Mucosa of descending colon (tissue), 3 donors: ENCODE results near the gene FGF1. TPM values are rescaled to one million over a fixed set of nuclear protein-coding genes. Genes with fewer than 3 reads are reported as not detected.

Experiments used
- ATAC-seq: fragments of 200-7000 bp; cut with Tn5 transposase; one replicate; pipeline ENCODE4 v1.9.1; 2020; ENCODE audit warnings: mild to moderate bottlenecking, moderate library complexity
- DNase-seq, 3 donors: peaks; one replicate each; pipeline ENCODE4 v3.0.0-alpha.2; 2020
- H3K36me3 ChIP-seq: fragments of 200-600 bp; one replicate; pipeline ENCODE4 v1.8.0; 2021; ENCODE audit warnings: low read depth, mild to moderate bottlenecking
- H3K4me1 ChIP-seq: fragments of 200-600 bp; one replicate; pipeline ENCODE4 v1.8.0; 2021; ENCODE audit warnings: low read depth, mild to moderate bottlenecking
- H3K4me3 ChIP-seq: fragments of 200-600 bp; one replicate; pipeline ENCODE4 v1.8.0; 2021; ENCODE audit warnings: mild to moderate bottlenecking
- H3K9me3 ChIP-seq: fragments of 200-600 bp; one replicate; pipeline ENCODE4 v1.8.0; 2021; ENCODE audit warnings: mild to moderate bottlenecking
- CTCF ChIP-seq: fragments of 200-600 bp; IDR thresholded peaks from one replicate; pipeline ENCODE4 v1.8.0; 2022; ENCODE audit warnings: antibody characterized with exemption, mild to moderate bottlenecking
- intact Hi-C, 2 donors: fragments of 100-400 bp; cut with DNase I in 1 of 2; cut with micrococcal nuclease in 1 of 2; formaldehyde crosslinking; loops; one replicate each; pipeline versions ENCODE4 v1.11.0 to v1.11.1; 2022; cut with DNase I, micrococcal nuclease
- total RNA-seq, 3 donors: library from RNA; stranded (reverse); fragmentation: NEBNext Ultra II Directional in 2 of 3; extraction: Animal tissue kit (Norgen Biotek cat#: 25700) in 2 of 3; gene quantifications; one replicate each; pipeline versions ENCODE4 v1.2.1 to v1.2.4, GENCODE V29; 2021 to 2023
- donor health status: DM: no; HTN: no; CAD: no; lungs with moderate emphysema.
- donor health status: DM: no; HTN: no; CAD: no.
- donor health status: DM: no; HTN: yes; CAD: no.

Gene FGF1
- total RNA-seq, 3 donors from 2014 or later = 0.31 to 3.5 (median 0.35) TPM

DNA sequence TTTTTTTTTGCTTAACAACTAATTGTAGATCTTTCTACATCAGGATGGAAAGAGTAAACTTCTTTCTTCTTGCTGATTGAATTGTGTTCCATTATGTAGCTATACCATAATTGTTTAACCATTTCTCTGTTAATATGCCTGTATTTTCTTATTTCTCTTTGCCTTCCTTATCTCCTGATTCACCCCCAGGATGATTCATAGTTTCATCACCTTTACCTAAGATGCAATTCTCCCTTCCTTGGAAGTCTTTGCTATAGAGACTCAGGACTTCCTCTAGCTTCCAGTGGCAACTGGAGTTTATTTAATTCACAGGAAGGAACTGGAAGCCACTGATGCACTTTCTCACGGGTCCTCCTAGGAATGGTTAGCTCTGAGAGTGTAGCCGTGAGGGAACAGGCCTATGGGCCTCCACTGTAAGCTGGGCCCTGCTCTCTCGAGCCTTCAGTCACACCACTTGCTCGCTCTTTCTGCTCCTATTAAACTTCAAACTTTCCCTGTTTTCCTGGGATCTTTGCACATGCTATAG lies 83.1 kb downstream of the FGF1 start:
- ATAC-seq = no peak
- Histone ChIP-seq H3K36me3 (no peaks in the 10 kb centered on the region), H3K9me3 (no peaks in the 10 kb centered on the region), H3K4me1 (no peaks in the 10 kb centered on the region), H3K4me3 (no peak overlapping the region)
- no peak for DNase-seq
- intact Hi-C loops = no loop called here
- no peak for TF ChIP-seq CTCF

GRCh38 chr5:142601432-142601831 lies 84.5 kb downstream of the FGF1 start:
- Histone ChIP-seq H3K36me3 (no peaks in the 10 kb centered on the region), H3K4me1 (no peaks in the 10 kb centered on the region), H3K4me3 (no peak overlapping the region), H3K9me3 (no peaks in the 10 kb centered on the region)
- ATAC-seq (no peak), DNase-seq (no peak)
- intact Hi-C loops = no loop called here
- TF ChIP-seq CTCF = no peak

GRCh38 chr5:142600611-142601358 lies 85.1 kb downstream of the FGF1 start:
- Histone ChIP-seq H3K36me3 (no peaks in the 10 kb centered on the region), H3K9me3 (no peaks in the 10 kb centered on the region), H3K4me3 (no peak overlapping the region), H3K4me1 (no peaks in the 10 kb centered on the region)
- TF ChIP-seq CTCF = no peak
- intact Hi-C loops = no loop called here
- peak in 1 of 3 donors; percentile 35 for DNase-seq
- peak; percentile 59 for ATAC-seq

- ATAC-seq (no peak), DNase-seq (no peak)
- Histone ChIP-seq H3K9me3 (no peaks in the 10 kb centered on the region), H3K4me3 (no peak overlapping the region), H3K4me1 (no peaks in the 10 kb centered on the region), H3K36me3 (no peaks in the 10 kb centered on the region)
- intact Hi-C loops = no loop called here
- no peak for TF ChIP-seq CTCF
These were observed 85.8 kb downstream of the FGF1 start for GRCh38 chr5:142600092-142600491.

DNA sequence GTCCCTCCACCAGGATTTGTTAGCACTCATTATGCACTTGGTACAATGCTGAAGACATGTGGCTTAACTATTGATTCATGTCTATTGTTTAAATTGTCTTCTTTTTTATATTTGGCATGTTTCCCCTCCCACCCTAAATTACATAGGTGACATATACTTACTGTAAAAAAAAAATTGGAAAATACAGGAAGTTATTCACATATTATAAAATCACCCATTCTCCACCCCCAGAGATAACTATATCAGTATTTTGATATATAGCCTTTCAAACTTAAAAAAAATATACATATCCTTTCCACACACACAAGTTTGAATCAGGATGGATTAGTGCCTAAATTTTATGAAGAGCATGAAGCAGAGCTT lies 87.6 kb downstream of the FGF1 start:
- no peaks in the 10 kb centered on the region for H3K9me3 ChIP-seq
- TF ChIP-seq CTCF = no peak
- intact Hi-C loops = no loop called here
- no peaks in the 10 kb centered on the region for H3K4me1 ChIP-seq
- DNase-seq (no peak), ATAC-seq (no peak)
- H3K36me3 ChIP-seq = no peaks in the 10 kb centered on the region
- no peak overlapping the region for H3K4me3 ChIP-seq
